Activated CD4-positive, alpha-beta T cell treated with anti-CD3 and anti-CD28 coated beads for 4 hours (primary cell): ENCODE data around the gene MPZL2.

ENCODE experiments used
- DNase-seq, 2 donors: peaks; one replicate each; pipeline ENCODE4 v3.0.0-alpha.2; 2020

MPZL2 gene

DNA sequence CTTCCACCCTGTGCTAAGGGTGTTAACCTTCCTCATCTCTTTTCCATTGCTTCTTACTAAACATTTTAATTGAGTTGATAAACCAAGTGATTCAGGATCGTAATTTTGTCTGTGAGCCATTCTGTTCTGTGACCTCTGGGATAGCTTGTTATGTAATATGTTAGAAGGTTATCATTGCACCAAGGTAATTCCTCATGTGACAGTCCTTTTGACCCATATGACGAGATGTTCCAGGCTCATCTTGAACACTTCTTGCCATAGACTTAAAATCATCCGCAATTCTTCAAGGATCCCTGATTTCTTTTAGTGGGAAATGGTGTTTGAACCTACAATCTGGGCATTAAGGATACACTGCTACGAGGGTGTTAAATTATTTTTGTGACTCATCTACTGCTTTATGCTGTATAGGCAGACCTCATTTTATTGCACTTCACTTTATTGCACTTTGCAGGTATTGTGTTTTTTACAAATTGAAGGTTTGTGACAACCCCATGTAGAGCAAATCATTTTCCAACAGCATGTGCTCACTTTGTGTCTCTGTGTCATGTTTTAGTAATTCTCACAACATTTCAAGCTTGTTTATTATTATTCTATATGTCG, 19.0 kb upstream of the MPZL2 start:
- no peak for DNase-seq

DNA sequence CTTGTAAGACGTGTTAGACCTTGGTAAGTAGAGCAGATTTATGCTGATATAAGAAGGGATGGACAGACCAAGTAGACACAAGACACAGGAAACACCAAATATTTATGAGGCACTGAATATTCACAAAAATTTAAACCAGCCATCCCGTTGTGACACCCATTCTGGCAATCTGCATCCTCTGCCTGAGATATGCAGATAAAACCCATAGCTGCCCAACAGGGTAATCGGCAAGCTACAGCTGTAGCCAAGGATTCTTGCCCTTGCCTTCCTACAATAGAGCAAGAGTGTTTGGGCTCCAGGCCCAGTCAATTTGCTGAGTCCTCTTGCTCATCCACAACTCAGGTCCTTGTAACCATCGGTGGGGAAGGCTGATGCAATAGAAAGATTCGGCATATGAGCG, 18.5 kb upstream of the MPZL2 start:
- no peak for DNase-seq

DNA sequence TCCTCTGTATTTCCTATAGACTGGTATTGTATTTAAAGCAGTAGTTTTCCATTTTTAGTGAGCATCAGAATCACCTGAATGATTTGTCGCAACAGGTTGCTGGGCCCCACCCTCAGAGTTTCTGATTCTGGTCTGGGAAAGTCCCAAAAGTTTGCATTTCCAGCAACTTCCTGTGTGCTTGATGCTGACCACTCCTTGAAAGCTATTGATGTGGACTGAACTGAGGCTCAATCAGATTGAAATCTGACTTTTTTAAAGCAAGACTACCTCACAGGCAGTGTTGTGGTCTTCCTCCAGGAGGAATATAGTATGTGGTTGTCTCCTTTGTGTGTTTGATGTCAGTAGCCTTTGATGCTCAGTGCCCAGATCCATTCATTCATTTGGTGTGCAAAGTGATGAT, 17.2 kb upstream of the MPZL2 start:
- DNase-seq = no peak

DNA sequence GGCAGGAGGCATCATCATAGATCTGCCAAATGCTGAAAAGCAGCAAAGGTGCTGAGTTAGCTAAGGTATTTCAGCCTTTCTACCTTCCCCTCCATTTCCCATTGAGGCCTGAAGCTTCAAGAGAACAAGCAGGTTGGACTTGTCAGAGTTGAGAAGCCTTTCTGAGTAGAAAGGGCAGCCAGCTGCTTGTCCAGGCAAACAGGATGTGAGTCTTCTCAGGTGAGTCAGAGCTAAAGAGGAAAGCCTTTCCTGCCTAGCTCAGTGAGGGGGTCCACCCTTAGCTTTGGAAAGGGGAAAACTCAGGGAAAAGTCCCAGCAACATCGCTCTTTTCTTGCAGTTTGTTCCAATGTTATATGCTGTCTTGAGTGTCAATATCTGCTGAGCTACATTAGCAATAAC, 13.2 kb upstream of the MPZL2 start:
- DNase-seq = no peak

DNA sequence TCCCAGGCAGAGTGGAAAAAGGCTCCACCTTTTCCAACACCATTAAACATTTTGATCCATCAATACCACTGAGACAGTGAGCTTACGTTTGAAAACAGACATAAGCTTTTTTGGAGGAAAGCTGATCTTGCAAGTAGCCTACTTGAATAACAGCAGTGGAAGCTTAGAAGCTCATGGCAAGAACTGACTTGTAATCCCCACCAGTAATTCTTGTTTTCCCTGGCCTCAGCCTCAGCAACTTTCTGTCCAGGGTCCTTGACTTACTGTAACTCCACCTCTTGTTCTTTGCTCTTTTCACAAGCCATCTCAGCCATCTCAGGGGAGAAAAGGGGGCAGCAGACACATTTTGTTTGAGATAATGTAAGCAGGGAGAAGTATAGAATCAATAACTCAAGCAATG, 12.3 kb upstream of the MPZL2 start:
- DNase-seq = no peak

DNA sequence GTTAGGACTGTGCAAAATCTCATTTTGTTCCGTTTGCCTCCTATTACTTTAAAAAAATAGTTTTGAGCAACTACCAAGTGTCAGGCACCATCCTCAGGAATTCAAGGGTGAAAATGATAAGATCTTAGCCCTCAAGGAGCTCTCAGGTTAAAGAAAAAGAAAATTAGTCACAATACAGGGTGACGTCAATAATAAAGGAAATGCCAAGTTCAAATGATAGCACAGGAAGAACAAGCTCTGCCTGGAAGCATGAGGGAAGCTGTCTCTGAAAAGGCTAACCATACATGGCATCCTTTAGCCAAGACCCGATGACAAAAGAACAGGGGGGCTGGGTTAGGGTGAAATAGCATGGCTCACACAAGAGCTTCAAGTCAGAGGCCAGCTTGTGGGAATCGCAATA, 11.1 kb upstream of the MPZL2 start:
- no peak for DNase-seq

DNA sequence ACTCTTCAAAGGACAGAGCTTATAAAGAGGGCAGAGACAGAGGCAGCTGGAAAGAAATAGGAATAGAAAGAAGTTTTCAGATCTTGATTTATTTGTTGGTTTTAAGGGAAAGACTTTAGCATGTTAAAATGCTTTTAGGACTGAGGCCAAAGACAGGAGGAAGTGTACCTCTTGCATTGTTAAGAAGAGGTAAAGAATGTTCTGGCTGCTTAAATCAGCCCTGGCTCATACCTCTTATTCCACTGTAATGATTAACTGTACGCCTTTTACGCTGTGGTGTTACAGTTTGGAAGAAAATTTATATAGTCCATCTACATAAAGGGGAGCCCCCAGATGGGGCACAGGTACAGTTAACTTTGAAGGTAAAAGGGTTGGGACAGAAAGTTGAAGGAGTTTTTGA, 10.1 kb upstream of the MPZL2 start:
- DNase-seq = no peak

DNA sequence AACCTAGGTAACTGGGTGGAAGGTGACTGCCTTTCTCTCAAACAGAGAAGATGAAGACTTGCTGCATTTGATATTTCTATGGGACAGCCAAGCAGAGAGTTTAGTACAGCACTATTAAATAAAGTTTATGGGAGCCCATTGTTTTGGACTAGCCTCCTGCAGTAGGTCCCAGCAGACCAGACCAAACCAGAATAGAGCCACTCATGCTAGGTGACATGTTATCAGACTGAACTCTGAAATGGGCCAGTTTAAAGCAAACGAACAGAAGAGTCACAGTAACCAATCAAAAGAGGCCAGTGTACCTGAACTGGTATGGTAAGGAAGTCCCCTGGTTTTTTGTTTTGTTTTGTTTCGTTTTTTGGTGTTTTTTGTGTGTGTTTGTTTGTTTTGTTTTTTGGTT, 7.9 kb upstream of the MPZL2 start:
- no peak for DNase-seq

DNA sequence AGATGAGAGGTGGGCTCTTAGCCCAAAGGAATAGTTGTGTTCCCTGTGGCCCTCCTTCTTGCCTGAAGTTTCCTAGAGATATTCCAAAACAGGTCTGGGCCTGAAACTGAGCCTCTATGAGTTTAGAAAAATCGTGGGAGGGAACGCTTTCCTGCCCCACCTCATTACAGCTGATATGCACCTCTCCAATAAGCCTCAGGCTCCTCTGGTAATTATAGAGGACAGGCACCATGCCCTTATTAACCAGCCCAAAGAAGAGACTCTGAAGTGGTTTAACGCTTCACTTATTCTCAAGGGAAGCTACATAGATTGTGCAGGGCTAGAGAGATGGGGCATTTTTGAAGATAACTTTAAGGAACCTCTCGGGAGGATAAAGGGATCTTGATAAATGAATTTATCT, 3.4 kb upstream of the MPZL2 start:
- DNase-seq = no peak

DNA sequence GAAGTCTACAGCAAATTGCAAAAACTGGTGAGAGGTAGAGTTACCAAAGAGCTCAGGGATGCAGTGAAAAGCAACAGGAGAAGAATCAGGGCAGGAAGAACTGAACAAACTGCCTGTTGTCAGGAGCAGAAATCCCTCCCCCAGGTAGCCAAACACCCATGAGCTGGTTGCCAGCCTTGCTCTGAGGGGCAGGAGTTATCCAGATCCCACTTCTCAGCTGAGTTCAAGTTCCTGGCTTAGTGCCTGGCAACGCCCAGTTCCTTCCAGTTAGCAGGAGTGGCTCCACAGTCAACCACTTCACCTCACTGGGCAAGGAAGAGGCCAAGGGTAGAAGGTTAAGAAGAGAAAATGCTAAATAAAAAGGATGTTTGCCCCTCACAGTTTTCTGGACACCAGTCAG, 1.9 kb upstream of the MPZL2 start:
- DNase-seq = no peak

DNA sequence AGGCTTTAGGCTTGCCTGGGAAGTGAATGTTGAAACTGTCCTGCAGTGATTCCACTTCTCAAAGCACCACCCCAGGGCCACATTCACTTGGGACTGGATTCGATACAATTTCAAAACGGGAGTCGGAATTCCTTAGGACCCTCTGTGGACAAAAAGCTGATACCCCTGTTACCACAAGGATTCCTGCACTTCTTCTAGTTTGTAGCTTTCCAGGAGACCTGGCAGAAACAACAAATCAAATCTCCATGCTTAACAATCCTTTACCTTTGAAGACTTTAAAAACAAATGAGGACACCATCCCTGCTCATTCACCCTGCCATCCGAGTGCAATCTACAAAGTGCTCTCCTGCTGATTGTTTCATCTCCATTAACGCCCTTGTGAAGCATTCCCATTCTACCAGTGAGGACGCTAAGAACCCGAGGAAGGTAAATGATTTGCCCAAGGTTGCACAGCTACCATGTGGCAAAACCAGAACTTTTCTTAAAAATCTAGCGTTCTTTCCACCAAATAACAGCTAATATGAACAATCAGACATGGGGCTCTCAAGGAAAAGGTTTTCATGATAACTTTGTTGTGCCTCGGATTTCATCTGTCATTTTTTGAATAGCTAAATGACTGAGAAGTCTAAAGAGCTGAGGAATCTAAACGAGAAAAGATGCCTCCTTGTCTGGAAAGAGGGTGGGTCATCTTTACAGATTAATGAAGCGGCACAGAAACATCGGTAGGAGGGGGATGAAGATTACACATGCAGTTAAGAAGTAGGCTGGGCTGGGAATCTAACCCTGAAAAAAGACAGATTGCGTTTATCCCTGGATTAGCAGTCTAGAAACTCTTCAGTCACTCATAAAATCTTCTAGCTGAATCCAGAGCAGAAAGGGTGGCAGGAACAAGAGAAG, 720 bp upstream of the MPZL2 start:
- DNase-seq = no peak

DNA sequence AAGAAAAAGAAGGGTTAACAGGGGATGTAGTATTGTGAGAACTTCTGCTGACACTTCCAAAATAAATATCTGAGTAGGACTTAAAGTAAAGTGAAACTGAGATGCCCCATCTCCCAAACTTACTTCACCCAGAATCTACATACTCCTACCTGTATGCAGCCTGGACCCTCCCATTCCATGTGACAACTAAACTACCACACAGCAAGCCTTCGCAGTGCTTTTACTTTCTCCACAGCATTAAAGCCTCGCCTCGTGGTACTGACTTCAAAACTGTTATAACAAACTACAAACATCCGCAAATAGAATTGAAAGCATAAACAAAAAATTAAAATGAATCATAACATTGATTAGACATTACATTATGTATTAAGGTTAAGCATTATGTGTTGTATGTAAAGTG, 985 bp downstream of the MPZL2 start:
- no peak for DNase-seq

DNA sequence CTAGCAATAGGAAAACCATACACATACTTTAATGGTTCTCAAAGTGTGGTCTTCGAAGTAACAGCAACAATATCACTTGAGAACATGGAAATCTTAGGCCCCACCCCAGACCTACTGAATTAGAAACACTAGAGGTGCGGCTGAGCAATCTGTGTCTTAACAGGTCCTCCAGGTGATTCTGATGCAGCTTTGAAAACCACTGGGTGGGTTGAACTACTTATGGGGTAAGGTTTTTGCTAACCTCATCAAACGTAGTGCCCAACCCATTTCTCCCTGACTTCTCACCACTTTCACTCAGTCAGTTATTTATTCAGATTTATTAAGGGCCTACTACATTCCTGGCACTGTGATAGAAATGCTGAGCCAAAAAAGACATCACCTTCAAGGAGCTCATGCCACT, 3.7 kb downstream of the MPZL2 start:
- DNase-seq = no peak

DNA sequence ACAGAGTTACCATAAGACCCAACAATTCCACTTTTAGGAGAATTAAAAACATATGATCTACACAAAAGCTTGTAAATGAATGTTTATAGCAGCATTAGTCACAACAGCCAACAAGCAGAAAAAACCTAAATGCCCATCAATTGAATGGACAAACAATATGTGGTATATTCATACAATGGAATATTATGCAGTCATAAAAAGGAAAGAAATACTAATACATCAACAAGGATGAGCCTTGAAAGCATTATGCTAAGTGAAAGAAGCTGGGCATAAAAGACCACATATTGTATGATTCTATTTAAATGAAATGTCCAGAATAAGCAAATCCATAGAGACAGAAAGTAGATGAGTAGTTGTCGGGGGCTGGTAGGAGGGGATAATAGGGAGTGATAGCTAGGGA, 5.0 kb downstream of the MPZL2 start:
- DNase-seq = no peak

DNA sequence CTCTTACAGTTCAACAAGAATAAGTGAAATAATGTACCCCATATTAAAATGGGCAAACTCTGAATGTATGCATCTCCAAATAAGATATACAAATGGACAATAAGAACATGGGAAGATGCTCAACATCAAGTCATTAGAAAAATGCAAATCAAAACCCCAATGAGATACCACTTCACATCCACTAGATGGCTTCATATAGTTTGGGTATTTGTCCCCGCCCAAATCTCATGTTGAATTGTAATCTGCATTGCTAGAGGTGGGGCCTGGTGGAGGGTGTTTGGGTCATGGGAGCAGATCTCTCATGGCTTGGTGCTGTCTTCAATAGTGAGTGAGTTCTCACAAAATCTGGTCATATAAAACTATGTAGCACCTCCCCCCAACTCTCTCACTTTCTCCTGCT, 5.7 kb downstream of the MPZL2 start:
- no peak for DNase-seq

DNA sequence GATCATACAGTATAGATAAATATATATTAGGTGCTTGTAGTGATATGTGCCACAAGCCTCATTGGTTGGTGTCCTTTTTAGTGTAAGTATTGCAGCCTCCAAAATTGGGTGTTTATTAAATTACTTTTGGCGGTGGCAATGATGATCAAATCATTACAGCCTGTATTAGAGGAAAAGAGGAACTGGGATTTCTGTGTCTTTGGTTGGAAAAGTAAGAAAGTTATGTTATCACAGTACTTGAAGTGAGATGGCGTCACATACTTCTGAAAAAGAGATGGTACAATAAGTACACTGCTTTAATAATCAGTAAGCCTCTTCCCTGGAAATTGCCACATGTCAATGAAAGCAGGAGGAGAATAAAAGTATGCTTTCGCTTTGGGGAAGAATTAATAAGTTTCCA, 11.4 kb downstream of the MPZL2 start:
- DNase-seq = no peak

DNA sequence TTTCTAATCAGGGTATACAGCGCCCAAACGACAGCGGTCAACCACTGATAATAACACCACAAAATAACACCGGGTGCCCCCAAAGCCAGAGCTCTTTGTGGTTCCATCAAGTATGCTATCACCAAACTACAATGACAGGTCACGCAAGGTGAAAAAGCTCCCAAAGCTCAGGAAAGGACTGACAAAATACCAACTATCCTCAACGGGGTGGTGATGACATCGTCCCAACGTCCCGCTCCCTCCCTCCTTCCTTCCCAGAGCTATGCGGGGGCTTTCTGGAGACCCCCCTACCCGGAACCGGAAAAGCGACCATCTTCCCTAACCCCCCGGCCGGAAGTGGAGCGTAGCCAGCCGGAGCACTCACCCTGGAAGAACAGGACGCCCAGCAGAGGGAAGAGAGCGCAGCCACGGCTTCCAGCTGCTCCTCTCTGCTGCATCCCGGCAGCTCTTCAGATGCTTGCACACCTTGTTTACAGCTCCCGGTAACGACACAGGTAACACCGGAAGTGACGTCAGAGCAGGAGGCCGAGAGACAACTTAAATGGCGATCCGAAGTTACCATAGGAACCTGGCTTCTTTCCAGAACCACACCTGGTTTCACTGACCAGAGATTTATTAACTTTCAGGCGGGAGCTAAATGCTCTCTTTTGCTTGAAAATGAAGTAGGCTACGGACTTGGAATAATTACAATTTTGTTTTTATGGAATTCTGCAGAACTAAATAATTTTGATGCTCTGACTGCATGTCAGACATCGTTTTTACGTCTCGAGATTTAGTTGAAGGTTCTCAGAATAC, 12.0 kb downstream of the MPZL2 start, which contains the start of gene MPZL3:
Gene MPZL3, minus strand, starts transcription at position 508 of the 795 bp plus-strand sequence. Its CDS starts 71 bp downstream, at position 437.
- DNase-seq = peak; percentile 87 to 88

DNA sequence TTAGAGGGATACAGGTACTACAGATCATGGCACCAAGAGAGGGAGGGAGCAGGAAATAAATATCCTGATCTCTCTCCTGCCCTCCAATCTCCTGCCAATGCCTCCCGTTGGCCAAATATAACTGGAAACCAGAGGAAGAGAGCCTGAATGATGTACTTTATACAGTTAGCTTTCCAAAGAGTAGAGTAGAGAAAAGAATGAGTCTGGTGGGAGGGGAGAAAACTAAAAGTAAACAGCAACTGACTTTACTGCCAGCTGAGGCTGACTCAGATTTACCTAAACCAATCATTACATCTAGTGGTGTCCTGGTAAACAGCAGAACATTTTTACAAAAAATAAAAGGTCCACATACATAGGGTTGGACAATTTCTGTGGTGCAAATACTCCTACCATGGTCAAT, 17.1 kb downstream of the MPZL2 start:
- no peak for DNase-seq

DNA sequence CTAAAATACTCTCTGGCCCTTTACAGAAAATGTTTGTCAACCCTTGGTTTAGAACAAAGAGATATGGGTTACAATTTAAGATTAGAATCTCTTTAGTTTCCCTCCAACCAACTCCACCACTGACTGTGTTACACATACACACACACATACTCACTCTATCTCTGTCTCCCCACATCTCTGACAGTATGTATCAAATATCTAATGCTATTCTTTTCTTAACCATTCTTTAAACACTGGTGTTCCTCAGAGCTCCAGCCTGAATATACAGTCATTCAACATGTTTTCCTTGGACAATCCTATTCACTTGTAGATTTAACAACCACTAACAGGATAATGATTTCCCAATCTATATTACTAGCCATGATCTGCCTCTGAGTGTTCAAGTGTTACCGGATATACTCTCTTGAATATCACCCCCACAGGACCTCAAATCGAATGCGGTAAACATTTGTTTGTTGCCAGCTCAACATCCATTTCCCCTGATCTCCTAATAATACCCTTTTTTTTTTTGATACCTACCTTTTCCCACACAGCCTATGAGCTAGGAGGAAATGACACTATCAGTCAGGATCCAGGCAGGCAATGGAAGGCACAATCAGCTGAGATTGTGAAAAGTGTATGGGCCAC, 18.0 kb downstream of the MPZL2 start:
- DNase-seq = no peak

DNA sequence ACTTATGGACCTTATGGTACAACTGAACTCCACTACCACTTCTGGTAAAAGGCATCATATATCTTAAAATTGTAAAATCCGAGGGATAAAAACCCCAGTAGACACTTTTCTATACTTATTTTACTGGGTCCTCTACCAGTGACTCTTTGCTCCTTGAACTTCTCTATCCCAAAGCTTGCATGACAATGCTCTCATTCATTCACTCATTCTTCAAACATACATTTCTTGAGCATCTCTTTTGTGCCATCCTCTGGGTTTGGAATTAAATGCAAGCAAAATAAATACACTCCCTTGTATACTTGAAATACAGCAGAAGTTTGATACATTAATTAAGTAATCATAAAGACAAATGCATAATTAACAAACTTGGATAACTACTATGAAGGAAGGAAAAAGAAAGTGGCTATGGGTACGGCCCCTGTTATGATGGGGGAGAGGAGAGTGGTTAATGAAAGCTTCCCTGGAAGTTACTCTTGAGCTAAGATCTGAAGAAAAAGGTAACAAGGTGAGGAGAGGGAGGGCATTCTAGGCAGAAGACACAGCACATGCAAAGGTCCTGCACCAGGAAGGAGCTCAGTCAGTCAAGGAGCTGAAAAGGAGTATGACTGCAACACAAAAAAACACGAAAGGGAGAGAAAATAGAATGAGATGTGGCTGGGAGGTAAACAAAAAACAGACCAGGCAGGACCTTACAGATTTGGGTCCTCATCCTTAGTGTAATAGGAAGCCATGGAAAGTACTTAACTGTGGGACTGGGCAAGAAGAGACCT, 19.9 kb downstream of the MPZL2 start:
- no peak for DNase-seq

DNA sequence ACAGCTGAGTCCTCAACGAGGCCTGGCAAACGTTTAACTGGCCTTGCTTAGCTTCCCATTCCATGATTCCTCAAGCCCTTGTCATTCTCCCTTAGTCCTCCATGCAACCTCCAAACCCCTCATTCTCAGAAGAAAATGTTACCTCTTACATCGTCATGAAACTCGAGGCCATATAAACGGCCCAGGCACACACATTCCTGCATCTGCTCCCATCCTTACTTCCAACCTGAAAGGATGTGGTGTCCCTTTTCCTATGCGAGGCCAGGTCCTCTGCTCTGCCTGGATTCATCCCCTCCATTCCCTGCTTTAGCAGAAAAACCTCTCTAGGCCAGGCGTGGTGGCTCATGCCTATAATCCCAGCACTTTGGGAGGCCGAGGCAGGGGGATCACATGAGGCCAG, 20.9 kb downstream of the MPZL2 start:
- no peak for DNase-seq

DNA sequence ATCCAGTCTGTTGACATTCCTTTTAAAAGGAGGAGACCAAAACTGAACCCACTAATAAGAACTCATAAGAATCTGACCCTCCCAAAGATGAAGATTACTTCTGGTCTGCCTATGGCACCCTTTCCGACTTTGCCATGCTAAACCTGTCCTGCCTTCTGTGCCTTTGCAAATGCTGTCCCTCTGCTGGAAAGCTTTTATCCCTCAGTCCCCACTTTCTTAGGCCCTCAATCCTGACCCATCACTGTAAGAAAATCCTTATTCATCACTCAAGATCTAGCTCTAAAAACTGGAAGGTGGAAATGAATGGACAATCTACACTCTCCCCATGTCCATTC, 22.4 kb downstream of the MPZL2 start:
- no peak for DNase-seq
